Activated CD4-positive, alpha-beta T cell treated with anti-CD3 and anti-CD28 coated beads, Interleukin-2, amount 10 ng/mL, durations not matched to agents 7 days and 5 days (primary cell): ENCODE results near the gene AGPAT1. TPM values are rescaled to one million over a fixed set of nuclear protein-coding genes. Genes with fewer than 3 reads are reported as not detected.
A peak's percentile ranks its signal among the peaks of the same experiment; 100 is the strongest.
"Not testable (repeated sequence)": the region's sequence is repeated elsewhere in the genome, so short reads cannot be mapped to it uniquely, and the experiment has no call there.

ENCODE experiments used
- CTCF ChIA-PET: fragments of 350-600 bp; sonication (Branson Sonifier 250); formaldehyde crosslinking; loops from one replicate; lab custom pipeline; 2021; ENCODE audit warnings: antibody characterized with exemption; lab: Charles Lee
- POLR2A ChIA-PET: fragments of 350-600 bp; sonication (Branson Sonifier 250); formaldehyde crosslinking; loops from one replicate; lab custom pipeline; 2021; ENCODE audit warnings: antibody characterized with exemption; lab: Charles Lee
- DNase-seq: peaks from one replicate; pipeline ENCODE4 v3.0.0-alpha.2; 2020
- H3K27ac Mint-ChIP-seq: one replicate; pipeline ENCODE4 v1.8.0; 2021; ENCODE audit warnings: mild to moderate bottlenecking, moderate library complexity, mixed read lengths
- H3K27me3 Mint-ChIP-seq: one replicate; pipeline ENCODE4 v1.8.0; 2021; ENCODE audit warnings: mixed read lengths
- H3K36me3 Mint-ChIP-seq: one replicate; pipeline ENCODE4 v1.8.0; 2021; ENCODE audit warnings: low read depth, mixed read lengths
- H3K4me1 Mint-ChIP-seq: one replicate; pipeline ENCODE4 v1.8.0; 2021; ENCODE audit warnings: mixed read lengths
- H3K4me3 Mint-ChIP-seq: one replicate; pipeline ENCODE4 v1.8.0; 2021; ENCODE audit warnings: mild to moderate bottlenecking, moderate library complexity, mixed read lengths
- H3K9me3 Mint-ChIP-seq: one replicate; pipeline ENCODE4 v1.8.0; 2021; ENCODE audit warnings: mixed read lengths
- total RNA-seq, 2 experiments: library from RNA; stranded (reverse); gene quantifications; one replicate each; pipeline ENCODE4 v1.2.3, GENCODE V29; 2021

Gene AGPAT1
- total RNA-seq, 2 experiments from 2014 or later: 47.3 to 52.0 TPM

- POLR2A ChIA-PET: no interaction called here
- CTCF ChIA-PET: interaction anchor here (0.6 to 1.5 kb wide), 4 partner anchors 12 to 48 kb away, joined by 3 to 7 read pairs (median 4); partner anchors contain the start of gene ATF6B
- Mint-ChIP-seq H3K4me1 (peaks cover 25% of the 10 kb centered on the region), H3K27ac (no peak overlapping the region), H3K27me3 (peaks cover 53% of the 10 kb centered on the region), H3K36me3 (peaks cover 2% of the 10 kb centered on the region), H3K9me3 (peaks cover 3% of the 10 kb centered on the region), H3K4me3 (no peak overlapping the region)
- DNase-seq: no peak
Observed at GRCh38 chr6:32147401-32148132, 28.3 kb downstream of the AGPAT1 start.

DNA sequence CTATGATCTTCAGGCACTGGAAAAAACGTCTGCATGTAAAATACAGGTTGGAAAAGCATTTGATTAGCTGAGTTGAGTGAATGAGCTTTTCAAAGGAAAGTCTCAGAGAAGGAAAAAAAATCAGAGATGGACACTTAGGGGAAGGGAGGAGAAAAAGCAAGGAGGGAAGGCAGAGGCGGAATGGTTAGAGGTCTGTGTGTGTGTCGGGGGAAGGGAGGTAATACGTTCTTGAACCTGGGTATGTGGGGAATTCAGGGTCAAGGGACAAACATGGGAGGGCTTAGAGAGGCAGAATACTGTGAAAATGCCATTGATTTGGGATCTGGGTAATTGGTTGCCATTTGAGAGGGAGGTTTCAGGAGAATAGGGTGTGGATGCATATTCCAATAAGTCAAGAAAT lies 29.2 kb downstream of the AGPAT1 start:
- no peak overlapping the region for H3K27ac Mint-ChIP-seq
- peaks cover 21% of the 10 kb centered on the region for H3K4me1 Mint-ChIP-seq
- peaks cover 50% of the 10 kb centered on the region for H3K27me3 Mint-ChIP-seq
- ChIA-PET POLR2A (no interaction called here), CTCF (interaction anchor here (1.4 kb wide), 1 partner anchor 30 kb away, joined by 4 read pairs; no protein-coding TSS in a partner anchor)
- peaks cover 2% of the 10 kb centered on the region for H3K36me3 Mint-ChIP-seq
- H3K4me3 Mint-ChIP-seq: no peak overlapping the region
- peaks cover 3% of the 10 kb centered on the region for H3K9me3 Mint-ChIP-seq
- no peak for DNase-seq

- CTCF ChIA-PET: interaction anchor here (1.4 kb wide), 1 partner anchor 29 kb away, joined by 4 read pairs; no protein-coding TSS in a partner anchor
- no peak overlapping the region for H3K27ac Mint-ChIP-seq
- no peak for DNase-seq
- POLR2A ChIA-PET: no interaction called here
- H3K27me3 Mint-ChIP-seq: peaks cover 51% of the 10 kb centered on the region
- H3K4me3 Mint-ChIP-seq: no peak overlapping the region
- peaks cover 2% of the 10 kb centered on the region for H3K36me3 Mint-ChIP-seq
- peaks cover 20% of the 10 kb centered on the region for H3K4me1 Mint-ChIP-seq
- H3K9me3 Mint-ChIP-seq: peaks cover 3% of the 10 kb centered on the region
Observed at GRCh38 chr6:32146287-32146686, 29.6 kb downstream of the AGPAT1 start.

- POLR2A ChIA-PET, H3K27ac Mint-ChIP-seq, DNase-seq, H3K4me3 Mint-ChIP-seq, H3K36me3 Mint-ChIP-seq, H3K9me3 Mint-ChIP-seq: not testable (repeated sequence)
- CTCF ChIA-PET: interaction anchor here (0.5 kb wide), 1 partner anchor 1516 kb away, joined by 3 read pairs; no protein-coding TSS in a partner anchor
- Mint-ChIP-seq H3K4me1 (peaks cover 14% of the 10 kb centered on the region), H3K27me3 (peaks cover 39% of the 10 kb centered on the region)
Observed at GRCh38 chr6:32144238-32144637, 31.6 kb downstream of the AGPAT1 start.

DNA sequence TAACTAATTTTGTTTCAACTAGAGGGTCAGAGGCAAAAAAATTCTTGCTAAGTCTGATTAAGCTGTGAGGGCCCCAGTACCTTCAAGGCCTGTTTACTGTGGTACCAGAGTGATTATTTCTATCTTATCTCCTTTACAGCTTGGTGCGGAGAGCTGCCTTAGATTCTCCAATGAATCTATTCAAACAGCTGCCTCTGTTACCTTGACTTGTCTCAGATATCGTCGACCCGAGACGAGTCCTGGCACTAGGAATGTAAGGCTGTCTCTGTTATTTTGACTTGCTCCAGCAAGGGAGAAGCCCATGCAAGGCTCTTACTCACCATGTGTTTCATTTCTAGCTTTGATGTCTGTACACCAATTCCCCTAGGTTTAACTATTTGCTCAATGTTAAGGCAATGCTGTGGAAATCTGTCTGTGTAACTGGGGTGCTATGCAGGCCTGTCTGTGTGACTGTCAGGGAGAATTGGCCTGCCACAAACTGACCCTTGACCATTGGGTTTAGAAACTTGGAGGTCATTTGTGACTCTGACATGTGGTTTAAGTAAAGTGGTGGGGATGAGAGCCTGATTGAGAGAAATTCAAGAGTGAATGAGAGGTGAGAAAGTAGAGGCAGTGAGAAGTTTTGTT lies 35.4 kb downstream of the AGPAT1 start:
- Mint-ChIP-seq H3K4me3 (no peak overlapping the region), H3K4me1 (no peaks in the 10 kb centered on the region), H3K27ac (no peak overlapping the region), H3K27me3 (peaks cover 9% of the 10 kb centered on the region), H3K9me3 (no peaks in the 10 kb centered on the region), H3K36me3 (no peaks in the 10 kb centered on the region)
- CTCF ChIA-PET: interaction anchor here (1.3 kb wide), 1 partner anchor 14 kb away, joined by 4 read pairs; no protein-coding TSS in a partner anchor
- POLR2A ChIA-PET: interaction anchor here (0.6 kb wide), 1 partner anchor 12 kb away, joined by 3 read pairs; the partner anchor contains the start of gene ATF6B
- no peak for DNase-seq

- H3K4me3 Mint-ChIP-seq: no peak overlapping the region
- H3K36me3 Mint-ChIP-seq: no peaks in the 10 kb centered on the region
- no peaks in the 10 kb centered on the region for H3K9me3 Mint-ChIP-seq
- ChIA-PET CTCF (interaction anchor here (1.5 kb wide), 1 partner anchor 12 kb away, joined by 4 read pairs; the partner anchor contains the start of gene ATF6B), POLR2A (no interaction called here)
- no peaks in the 10 kb centered on the region for H3K4me1 Mint-ChIP-seq
- no peak overlapping the region for H3K27ac Mint-ChIP-seq
- DNase-seq: no peak
- peaks cover 15% of the 10 kb centered on the region for H3K27me3 Mint-ChIP-seq
Observed at GRCh38 chr6:32139590-32139989, 36.3 kb downstream of the AGPAT1 start.

DNA sequence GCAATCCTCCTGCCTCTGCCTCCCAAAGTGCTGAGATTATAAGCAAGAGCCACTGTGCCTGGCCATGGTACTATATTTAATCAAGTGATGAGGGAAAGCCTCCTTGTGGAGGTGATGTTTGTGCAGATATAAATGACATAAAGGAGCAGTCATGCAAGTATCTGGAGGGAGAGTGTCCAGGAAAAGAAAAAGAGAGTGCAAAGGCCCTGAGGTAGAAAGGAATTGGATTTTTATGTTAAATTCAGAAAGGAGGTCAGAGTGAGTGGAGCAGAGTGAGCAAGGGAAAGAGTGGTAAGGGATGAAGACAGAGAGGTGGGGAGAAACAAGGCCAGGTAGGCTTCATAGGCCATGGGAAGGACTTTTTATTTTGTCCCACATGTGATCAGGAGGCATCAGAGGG lies 38.4 kb downstream of the AGPAT1 start:
- Mint-ChIP-seq H3K4me3 (no peak overlapping the region), H3K4me1 (no peaks in the 10 kb centered on the region), H3K9me3 (no peaks in the 10 kb centered on the region), H3K36me3 (no peaks in the 10 kb centered on the region), H3K27ac (no peak overlapping the region), H3K27me3 (peaks cover 20% of the 10 kb centered on the region)
- CTCF ChIA-PET: no interaction called here
- no peak for DNase-seq
- POLR2A ChIA-PET: no interaction called here

DNA sequence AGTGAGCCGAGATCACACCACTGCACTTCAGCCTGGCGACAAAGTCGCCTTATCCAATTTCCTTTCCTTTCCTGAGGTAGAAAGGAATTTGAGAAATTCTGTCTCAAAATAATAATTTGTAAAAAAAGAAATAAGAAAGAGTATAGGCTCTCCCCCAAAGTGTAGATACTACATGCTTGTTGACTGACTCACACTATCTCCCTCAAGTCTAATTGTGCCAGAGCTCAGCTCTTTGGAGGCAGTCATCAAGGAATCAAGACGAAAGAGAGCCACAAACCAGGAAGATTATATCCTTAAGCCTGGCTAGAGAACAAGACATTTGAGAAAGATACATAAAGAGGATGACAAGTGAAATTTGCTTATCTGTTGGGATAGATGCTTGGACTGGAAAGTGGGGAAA lies 42.1 kb downstream of the AGPAT1 start:
- Mint-ChIP-seq H3K36me3 (peaks cover 3% of the 10 kb centered on the region), H3K27me3 (peaks cover 16% of the 10 kb centered on the region), H3K27ac (no peak overlapping the region), H3K4me3 (no peak overlapping the region), H3K4me1 (peaks cover 18% of the 10 kb centered on the region), H3K9me3 (no peaks in the 10 kb centered on the region)
- no peak for DNase-seq
- ChIA-PET CTCF (interaction anchor here (0.6 kb wide), 1 partner anchor 12 kb away, joined by 3 read pairs; no protein-coding TSS in a partner anchor), POLR2A (no interaction called here)

DNA sequence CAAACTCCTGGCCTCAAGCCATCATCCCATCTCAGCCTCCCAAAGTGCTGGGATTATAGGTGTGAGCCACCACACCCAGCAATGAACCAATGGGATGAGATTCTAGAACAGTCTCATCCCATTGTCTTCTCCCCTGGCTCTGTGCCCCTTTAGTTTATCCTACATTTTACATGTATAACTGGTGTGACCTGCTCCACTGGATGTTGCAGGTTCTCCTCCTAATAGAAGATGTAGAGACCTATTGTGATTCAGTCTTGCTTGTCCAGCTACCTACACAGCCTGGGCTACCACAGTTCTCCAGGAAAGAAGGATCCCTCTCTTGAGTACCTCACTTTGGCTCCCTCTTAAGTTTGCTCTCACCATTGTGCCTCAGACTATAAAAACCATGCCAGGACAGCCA lies 43.8 kb downstream of the AGPAT1 start:
- ChIA-PET POLR2A (no interaction called here), CTCF (interaction anchor here (0.5 kb wide), 1 partner anchor 1416 kb away, joined by 3 read pairs; no protein-coding TSS in a partner anchor)
- no peak for DNase-seq
- H3K27me3 Mint-ChIP-seq: peaks cover 16% of the 10 kb centered on the region
- no peak overlapping the region for H3K4me3 Mint-ChIP-seq
- H3K4me1 Mint-ChIP-seq: peaks cover 30% of the 10 kb centered on the region
- H3K36me3 Mint-ChIP-seq: peaks cover 9% of the 10 kb centered on the region
- no peak overlapping the region for H3K27ac Mint-ChIP-seq
- no peaks in the 10 kb centered on the region for H3K9me3 Mint-ChIP-seq

DNA sequence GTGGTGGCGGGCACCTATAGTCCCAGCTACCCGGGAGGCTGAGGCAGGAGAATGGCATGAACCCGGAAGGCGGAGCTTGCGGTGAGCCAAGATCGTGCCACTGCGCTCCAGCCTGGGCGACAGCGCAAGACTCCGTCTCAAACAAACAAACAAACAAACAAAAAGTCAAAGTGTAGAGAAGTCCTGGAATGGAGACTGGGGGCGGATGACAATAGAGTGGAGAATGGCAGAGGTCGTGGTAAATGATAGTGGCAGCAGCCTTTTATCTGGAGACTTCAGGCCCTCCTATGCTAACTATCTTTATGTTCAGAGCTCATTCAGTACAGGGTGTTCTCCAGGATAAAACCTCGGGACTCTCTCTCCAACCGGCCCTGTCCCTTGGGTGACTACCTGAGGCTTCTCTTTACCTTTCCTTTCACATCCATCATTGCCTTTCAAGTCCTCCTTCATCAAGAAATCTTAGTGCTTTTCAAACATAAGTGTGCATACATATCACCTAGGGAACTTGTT lies 44.4 kb downstream of the AGPAT1 start:
- peaks cover 14% of the 10 kb centered on the region for H3K36me3 Mint-ChIP-seq
- ChIA-PET CTCF (interaction anchor here (2.0 kb wide), 1 partner anchor 18 kb away, joined by 5 read pairs; no protein-coding TSS in a partner anchor), POLR2A (no interaction called here)
- DNase-seq: no peak
- H3K4me3 Mint-ChIP-seq: peak overlapping the region; percentile 40
- H3K4me1 Mint-ChIP-seq: peaks cover 37% of the 10 kb centered on the region
- H3K27me3 Mint-ChIP-seq: peaks cover 16% of the 10 kb centered on the region
- no peaks in the 10 kb centered on the region for H3K9me3 Mint-ChIP-seq
- no peak overlapping the region for H3K27ac Mint-ChIP-seq

GRCh38 chr6:32129297-32130088 lies 46.4 kb downstream of the AGPAT1 start:
- ChIA-PET CTCF (interaction anchor here (0.5 to 2.6 kb wide), 10 partner anchors 9 to 90 kb away, joined by 3 to 20 read pairs (median 3); partner anchors contain the start of gene PBX2), POLR2A (interaction anchor here (0.6 to 0.8 kb wide), 2 partner anchors 64 to 212 kb away, joined by 3 read pairs; no protein-coding TSS in a partner anchor)
- Mint-ChIP-seq H3K36me3 (peaks cover 25% of the 10 kb centered on the region), H3K4me3 (peak overlapping the region; percentile 98), H3K27me3 (peaks cover 5% of the 10 kb centered on the region), H3K27ac (peak overlapping the region; percentile 98), H3K9me3 (no peaks in the 10 kb centered on the region), H3K4me1 (peaks cover 46% of the 10 kb centered on the region)
- DNase-seq: no peak
